Activated CD4-positive, alpha-beta T cell treated with anti-CD3 and anti-CD28 coated beads, Interleukin-2, amount 10 ng/mL, durations not matched to agents 24 days and 14 days (primary cell): ENCODE data around the gene ACE. TPM values are rescaled to one million over a fixed set of nuclear protein-coding genes. Genes with fewer than 3 reads are reported as not detected.
A peak's percentile ranks its signal among the peaks of the same experiment; 100 is the strongest.

ENCODE experiments used
- DNase-seq: peaks from one replicate; pipeline ENCODE4 v3.0.0; 2022
- H3K27ac Mint-ChIP-seq: one replicate; pipeline ENCODE4 v1.8.0; 2022; ENCODE audit warnings: mild to moderate bottlenecking, mixed read lengths
- H3K27me3 Mint-ChIP-seq: one replicate; pipeline ENCODE4 v1.8.0; 2022; ENCODE audit warnings: mixed read lengths
- H3K36me3 Mint-ChIP-seq: one replicate; pipeline ENCODE4 v1.8.0; 2022; ENCODE audit warnings: low read depth, mild to moderate bottlenecking, mixed read lengths
- H3K4me1 Mint-ChIP-seq: one replicate; pipeline ENCODE4 v1.8.0; 2021; ENCODE audit warnings: mixed read lengths
- H3K4me3 Mint-ChIP-seq: one replicate; pipeline ENCODE4 v1.8.0; 2022; ENCODE audit warnings: mild to moderate bottlenecking, moderate library complexity, mixed read lengths
- H3K9me3 Mint-ChIP-seq: one replicate; pipeline ENCODE4 v1.8.0; 2021; ENCODE audit warnings: mixed read lengths
- intact Hi-C: fragments of 100-400 bp; cut with micrococcal nuclease; formaldehyde crosslinking; loops from one replicate; pipeline ENCODE4 v1.15.1; 2023
- total RNA-seq: library from RNA; stranded (reverse); gene quantifications from 2 replicates; pipeline ENCODE4 v1.2.3, GENCODE V29; 2022

ACE gene
- total RNA-seq, 1 donor from 2014 or later: not detected

DNA sequence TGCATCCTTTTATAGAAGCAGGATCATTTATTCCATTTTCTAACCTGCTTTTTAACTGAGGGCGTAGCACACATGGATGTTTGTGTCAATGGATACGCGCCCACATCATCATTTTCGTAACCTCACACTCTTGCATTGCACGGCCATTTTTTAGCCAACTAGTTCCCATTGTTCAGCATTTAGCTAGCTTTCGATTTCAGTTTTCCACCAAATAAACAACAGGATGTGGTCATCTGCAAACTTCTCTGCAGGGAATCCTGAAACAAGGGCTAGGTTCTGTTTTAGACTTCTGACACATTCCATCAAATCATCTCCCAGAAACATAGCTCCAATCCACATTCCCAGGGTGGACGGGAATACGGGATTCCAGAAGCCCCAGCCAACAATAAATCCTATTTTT, 37.2 kb upstream of the ACE start:
- Mint-ChIP-seq H3K4me1 (peaks cover 33% of the 10 kb centered on the region), H3K27ac (peak overlapping the region; percentile 86), H3K27me3 (peaks cover 3% of the 10 kb centered on the region), H3K36me3 (peaks cover 1% of the 10 kb centered on the region), H3K9me3 (no peaks in the 10 kb centered on the region), H3K4me3 (peak overlapping the region; percentile 62)
- intact Hi-C loops: no loop called here
- DNase-seq: peak; percentile 83

DNA sequence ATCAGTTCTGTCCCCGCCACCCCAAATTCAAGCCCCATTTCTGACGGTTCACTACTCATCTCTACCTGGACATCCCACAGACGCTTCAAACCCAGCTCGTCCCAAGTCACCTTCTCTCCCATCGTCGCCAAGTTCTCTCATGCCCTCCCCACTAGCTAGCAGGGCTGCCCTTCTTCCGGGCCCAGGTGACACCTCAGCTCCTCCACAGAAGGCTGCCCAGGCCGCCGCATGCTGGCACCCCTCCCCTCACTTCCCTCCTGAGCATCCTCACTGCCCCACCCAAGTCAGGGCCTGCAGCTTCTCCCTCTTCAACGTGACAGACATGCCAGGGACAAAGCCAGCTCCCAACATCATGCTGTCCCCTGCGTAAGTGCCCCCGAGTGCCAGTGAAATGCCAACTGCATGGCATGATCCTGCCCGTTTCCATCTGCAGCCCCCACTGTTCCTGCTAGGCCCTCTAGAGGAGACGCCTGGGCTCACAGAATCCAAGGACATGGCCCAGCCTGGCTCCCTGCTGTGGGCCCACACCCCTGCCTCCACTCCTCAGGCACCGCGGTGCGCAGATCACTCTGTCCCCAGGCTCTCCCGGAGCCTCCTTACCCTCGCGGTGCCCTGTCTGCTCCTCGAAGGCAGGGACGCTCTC, 36.6 kb upstream of the ACE start:
- Mint-ChIP-seq H3K36me3 (peaks cover 1% of the 10 kb centered on the region), H3K4me1 (peaks cover 34% of the 10 kb centered on the region), H3K27ac (peak overlapping the region; percentile 86), H3K27me3 (peaks cover 8% of the 10 kb centered on the region), H3K4me3 (peak overlapping the region; percentile 62), H3K9me3 (no peaks in the 10 kb centered on the region)
- intact Hi-C loops: no loop called here
- peak; percentile 74 for DNase-seq

DNA sequence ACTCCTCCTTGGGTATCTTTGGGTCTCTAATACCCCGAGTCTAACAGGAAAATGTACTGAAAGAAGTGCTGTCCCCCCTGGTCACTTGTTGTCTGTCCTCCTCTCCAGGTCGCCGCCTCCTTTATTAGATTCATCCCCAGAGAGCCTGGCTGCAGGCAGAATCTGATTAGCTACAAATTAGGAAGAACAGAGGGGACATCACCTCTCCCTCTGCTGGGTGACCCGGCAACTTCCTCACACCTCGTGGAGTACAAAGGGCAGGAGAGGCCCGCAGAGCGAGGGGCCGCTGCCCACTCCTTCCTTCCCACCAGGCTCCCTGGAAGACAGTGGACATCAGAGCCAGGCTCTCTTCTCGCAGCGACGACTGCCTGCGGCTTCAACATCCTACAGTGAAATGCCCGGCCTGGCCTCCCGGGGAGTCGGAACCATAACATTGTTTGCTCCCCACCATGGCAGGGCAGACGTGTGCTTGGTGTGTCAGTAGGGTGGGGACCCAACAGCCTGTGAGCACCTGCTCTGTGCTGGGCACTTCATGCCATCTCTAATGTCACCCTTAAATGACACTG, 36.0 kb upstream of the ACE start:
- no peak for DNase-seq
- peaks cover 10% of the 10 kb centered on the region for H3K27me3 Mint-ChIP-seq
- H3K36me3 Mint-ChIP-seq: no peaks in the 10 kb centered on the region
- H3K9me3 Mint-ChIP-seq: no peaks in the 10 kb centered on the region
- peaks cover 32% of the 10 kb centered on the region for H3K4me1 Mint-ChIP-seq
- H3K27ac Mint-ChIP-seq: peak overlapping the region; percentile 86
- peak overlapping the region; percentile 62 for H3K4me3 Mint-ChIP-seq
- intact Hi-C loops: no loop called here

DNA sequence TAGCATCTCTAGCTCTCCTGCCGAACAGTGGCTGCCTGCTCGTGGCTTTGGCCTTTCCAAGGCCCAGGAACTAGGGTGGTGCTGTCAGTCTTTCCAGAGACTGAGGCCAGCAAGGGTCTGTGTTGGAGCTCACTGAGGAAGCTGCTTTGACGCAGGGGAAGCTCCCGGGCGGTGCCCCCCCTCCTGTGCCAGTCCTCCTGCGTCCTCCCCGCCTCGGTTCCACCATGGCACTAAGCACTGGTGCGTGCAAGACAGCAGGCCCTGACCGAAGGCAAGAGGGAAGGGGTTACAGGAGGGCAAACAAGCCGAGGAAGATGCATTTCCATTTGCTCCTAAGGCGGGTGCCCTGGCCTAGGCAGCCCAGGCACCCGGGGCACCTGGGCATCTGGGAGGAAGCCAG, 35.2 kb upstream of the ACE start:
- intact Hi-C loops: no loop called here
- Mint-ChIP-seq H3K36me3 (no peaks in the 10 kb centered on the region), H3K4me3 (no peak overlapping the region), H3K4me1 (peaks cover 32% of the 10 kb centered on the region), H3K9me3 (no peaks in the 10 kb centered on the region), H3K27ac (no peak overlapping the region), H3K27me3 (peaks cover 10% of the 10 kb centered on the region)
- DNase-seq: no peak

DNA sequence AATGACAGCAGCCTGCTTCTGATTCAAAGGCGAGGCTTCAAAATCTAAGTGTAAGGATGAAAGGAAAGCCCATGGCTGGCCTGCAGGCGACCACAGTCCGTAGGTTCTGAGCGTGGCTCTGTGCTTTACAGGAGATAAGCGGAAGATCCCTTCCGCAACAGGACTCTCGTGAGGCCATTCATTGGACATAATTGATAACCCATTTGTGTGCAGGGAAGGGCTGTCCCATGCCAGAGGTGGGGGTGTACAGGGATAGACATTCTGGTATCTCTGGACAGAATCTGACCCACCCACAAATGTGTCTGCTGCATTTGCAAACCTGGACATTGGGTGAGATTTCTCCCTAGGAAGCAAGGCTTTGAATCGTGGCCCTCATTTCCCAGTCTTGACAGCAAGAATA, 34.8 kb upstream of the ACE start:
- H3K36me3 Mint-ChIP-seq: no peaks in the 10 kb centered on the region
- no peaks in the 10 kb centered on the region for H3K9me3 Mint-ChIP-seq
- no peak for DNase-seq
- H3K27me3 Mint-ChIP-seq: peaks cover 10% of the 10 kb centered on the region
- intact Hi-C loops: no loop called here
- no peak overlapping the region for H3K4me3 Mint-ChIP-seq
- H3K27ac Mint-ChIP-seq: no peak overlapping the region
- H3K4me1 Mint-ChIP-seq: peaks cover 31% of the 10 kb centered on the region

DNA sequence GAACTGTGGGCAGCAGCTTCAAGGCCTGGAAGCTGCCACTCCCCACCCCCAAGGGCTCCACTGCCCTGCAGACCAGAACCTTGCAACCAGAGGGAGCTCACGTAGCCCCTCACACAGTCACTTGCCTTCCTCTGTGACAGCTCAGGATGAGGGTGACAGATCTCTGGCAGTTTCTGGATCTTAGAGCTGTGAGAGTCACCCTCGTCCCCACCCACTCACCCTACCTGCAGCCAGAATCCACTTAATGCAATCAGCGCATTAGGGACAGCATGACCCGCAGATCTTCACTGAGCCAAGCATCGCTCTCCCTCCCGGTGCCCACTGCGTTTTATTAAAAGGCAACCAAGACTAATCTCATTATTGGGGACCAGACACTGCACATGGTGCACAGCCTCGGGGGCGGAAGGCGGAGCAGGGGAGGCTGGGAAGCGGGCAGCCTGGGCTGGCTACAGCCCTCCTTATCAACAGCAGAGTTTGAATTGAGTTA, 34.3 kb upstream of the ACE start:
- intact Hi-C loops: no loop called here
- Mint-ChIP-seq H3K27ac (no peak overlapping the region), H3K4me1 (peaks cover 37% of the 10 kb centered on the region), H3K4me3 (no peak overlapping the region), H3K36me3 (no peaks in the 10 kb centered on the region), H3K9me3 (no peaks in the 10 kb centered on the region), H3K27me3 (peaks cover 10% of the 10 kb centered on the region)
- no peak for DNase-seq

DNA sequence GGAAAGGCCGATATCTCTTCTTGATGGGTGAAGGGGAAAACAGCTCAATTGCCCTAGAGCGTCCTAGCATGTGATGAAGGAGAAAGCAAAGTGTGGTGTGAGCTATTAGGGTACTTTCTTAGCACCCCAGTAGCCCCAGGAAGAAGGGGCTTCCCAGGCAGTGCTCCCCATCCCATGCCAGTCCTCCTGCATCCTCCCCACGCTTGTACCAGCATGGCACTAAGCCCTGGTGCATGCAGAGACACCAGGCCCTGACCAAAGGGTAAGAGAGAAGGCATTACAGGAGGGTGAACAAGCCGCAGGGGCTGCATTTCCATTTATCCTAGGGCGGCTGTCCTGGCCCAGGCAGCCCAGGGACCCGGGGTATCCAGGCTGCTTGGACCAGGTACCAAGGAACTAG, 33.8 kb upstream of the ACE start:
- no peak for DNase-seq

DNA sequence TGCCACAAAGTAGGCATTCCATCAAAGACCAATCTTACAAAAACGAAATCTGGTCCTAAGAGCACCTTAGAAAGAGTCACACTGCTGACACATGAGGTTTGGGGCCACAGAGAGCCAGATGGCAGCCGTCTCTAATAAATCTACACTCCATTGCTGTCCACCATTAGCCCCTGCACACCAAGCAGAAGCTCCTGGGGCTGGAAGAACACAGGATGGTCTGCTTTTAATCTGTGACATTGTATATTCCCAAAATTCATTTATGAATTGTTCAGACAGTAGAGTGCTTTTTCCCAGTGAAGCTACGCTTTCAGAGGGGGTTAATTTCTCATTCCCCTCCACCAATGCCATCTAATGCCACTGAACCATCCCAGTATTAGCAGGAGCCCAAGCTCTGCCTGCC, 32.4 kb upstream of the ACE start:
- DNase-seq: no peak
- Mint-ChIP-seq H3K36me3 (no peaks in the 10 kb centered on the region), H3K9me3 (no peaks in the 10 kb centered on the region), H3K27me3 (peaks cover 13% of the 10 kb centered on the region), H3K27ac (no peak overlapping the region), H3K4me1 (peaks cover 35% of the 10 kb centered on the region), H3K4me3 (no peak overlapping the region)
- intact Hi-C loops: no loop called here

More for the DNA sequence above, 33.8 kb upstream of the ACE start:
- H3K27ac Mint-ChIP-seq: no peak overlapping the region
- no peaks in the 10 kb centered on the region for H3K9me3 Mint-ChIP-seq
- H3K4me3 Mint-ChIP-seq: no peak overlapping the region
- intact Hi-C loops: no loop called here
- peaks cover 10% of the 10 kb centered on the region for H3K27me3 Mint-ChIP-seq
- no peaks in the 10 kb centered on the region for H3K36me3 Mint-ChIP-seq
- H3K4me1 Mint-ChIP-seq: peaks cover 36% of the 10 kb centered on the region

DNA sequence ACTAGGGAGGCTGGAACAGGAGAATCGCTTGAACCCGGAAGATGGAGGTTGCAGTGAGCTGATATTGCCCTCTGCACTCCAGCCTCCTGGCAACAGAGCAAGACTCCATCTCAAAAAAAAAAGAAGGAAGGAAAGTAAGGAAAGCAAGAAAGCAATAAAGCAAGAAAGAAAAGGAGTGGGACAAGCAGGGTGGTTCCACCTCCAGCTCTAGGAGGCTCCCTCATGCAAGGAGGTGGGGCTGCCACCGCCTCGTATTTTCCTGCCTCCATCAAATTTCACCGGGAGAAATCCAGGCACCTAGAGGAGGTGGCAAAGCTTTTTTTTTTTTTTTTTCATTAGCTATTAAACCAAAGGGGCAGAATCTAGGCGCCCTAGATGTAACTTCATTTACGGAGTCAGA, 31.8 kb upstream of the ACE start:
- intact Hi-C loops: loop anchor here (5.0 kb wide), 2 partner anchors 107 to 177 kb away; partner anchors contain the start of genes DCAF7 and MAP3K3
- peaks cover 15% of the 10 kb centered on the region for H3K27me3 Mint-ChIP-seq
- H3K36me3 Mint-ChIP-seq: no peaks in the 10 kb centered on the region
- DNase-seq: no peak
- H3K9me3 Mint-ChIP-seq: no peaks in the 10 kb centered on the region
- H3K4me3 Mint-ChIP-seq: peak overlapping the region; percentile 70
- H3K27ac Mint-ChIP-seq: peak overlapping the region; percentile 59
- H3K4me1 Mint-ChIP-seq: peaks cover 31% of the 10 kb centered on the region

DNA sequence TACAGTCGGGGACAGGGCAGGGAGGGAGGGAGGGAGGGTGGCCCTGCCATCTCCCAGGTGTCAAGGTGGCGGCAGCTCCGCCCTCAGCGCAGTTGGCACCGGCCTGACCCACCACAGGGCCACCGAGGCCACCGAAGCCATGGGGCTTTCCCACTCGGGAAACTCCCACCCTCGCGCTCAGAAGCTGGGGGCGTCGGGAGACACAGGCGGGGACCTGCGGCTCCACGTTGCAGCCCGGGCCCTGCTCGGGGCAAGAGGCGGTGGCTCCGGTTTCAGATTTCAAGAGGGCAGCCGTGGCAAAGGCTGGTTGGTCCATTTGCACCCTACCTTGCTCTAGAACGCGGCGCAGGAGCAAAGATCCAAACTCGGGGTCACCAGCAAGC, 31.3 kb upstream of the ACE start:
- H3K36me3 Mint-ChIP-seq: no peaks in the 10 kb centered on the region
- intact Hi-C loops: loop anchor here (5.0 kb wide), 2 partner anchors 107 to 177 kb away; partner anchors contain the start of genes DCAF7 and MAP3K3
- H3K27ac Mint-ChIP-seq: peak overlapping the region; percentile 59
- H3K9me3 Mint-ChIP-seq: no peaks in the 10 kb centered on the region
- peaks cover 16% of the 10 kb centered on the region for H3K27me3 Mint-ChIP-seq
- DNase-seq: peak; percentile 81
- H3K4me1 Mint-ChIP-seq: peaks cover 30% of the 10 kb centered on the region
- H3K4me3 Mint-ChIP-seq: peak overlapping the region; percentile 70

DNA sequence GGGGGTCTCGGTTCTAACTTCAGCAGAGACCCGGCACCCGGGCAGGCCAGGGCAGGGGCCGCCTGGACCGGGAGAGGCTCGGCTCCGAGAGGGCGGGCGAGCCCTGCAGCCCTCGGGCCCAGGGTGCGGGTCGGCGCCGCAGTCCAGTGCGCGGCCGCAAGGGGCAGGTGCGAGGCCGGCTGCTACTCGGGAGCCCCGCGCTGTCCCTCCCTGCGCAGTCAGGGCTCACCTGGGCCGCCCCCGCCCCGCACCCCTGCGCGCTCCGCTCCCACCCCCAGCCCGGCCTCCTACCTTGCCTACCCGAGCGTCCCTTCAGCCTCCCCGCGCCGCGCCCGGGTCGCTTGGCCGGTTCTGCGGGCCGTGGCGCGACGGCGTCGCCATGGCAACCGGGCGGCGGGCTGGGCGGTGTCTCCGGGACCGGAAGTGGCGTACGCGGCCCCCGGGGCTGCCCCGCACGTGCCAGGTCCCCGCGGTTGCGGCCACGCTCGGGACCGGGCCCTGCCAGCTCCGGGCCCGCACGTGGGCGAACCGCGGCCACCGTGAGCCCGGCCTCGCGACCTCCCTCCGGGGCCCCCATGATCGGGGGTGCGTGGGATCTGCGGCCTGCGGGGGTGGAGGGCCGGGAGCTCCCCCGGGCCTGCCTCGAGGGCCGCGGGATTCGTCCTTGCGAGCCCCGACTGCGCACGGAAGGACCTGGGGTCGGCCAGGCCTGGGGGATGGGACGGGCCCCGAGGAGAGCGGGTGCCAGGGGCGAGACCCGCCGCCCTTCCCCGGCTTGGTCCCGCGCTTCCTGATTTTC, 30.7 kb upstream of the ACE start, which contains the start of gene CYB561:
Gene CYB561, minus strand, starts transcription at position 353 of the 799 bp plus-strand sequence. CDS start 8,759 bp downstream, outside the sequence.
- Mint-ChIP-seq H3K27ac (peak within 1 kb of the TSS; percentile 59), H3K36me3 (no peaks in the 10 kb centered on the region), H3K9me3 (no peaks in the 10 kb centered on the region), H3K4me1 (peaks cover 25% of the 10 kb centered on the region), H3K27me3 (peaks cover 16% of the 10 kb centered on the region), H3K4me3 (peak within 1 kb of the TSS; percentile 70)
- intact Hi-C loops: loop anchor here (5.0 kb wide), 2 partner anchors 106 to 176 kb away; partner anchors contain the start of genes DCAF7 and MAP3K3
- peak; percentile 92 for DNase-seq

DNA sequence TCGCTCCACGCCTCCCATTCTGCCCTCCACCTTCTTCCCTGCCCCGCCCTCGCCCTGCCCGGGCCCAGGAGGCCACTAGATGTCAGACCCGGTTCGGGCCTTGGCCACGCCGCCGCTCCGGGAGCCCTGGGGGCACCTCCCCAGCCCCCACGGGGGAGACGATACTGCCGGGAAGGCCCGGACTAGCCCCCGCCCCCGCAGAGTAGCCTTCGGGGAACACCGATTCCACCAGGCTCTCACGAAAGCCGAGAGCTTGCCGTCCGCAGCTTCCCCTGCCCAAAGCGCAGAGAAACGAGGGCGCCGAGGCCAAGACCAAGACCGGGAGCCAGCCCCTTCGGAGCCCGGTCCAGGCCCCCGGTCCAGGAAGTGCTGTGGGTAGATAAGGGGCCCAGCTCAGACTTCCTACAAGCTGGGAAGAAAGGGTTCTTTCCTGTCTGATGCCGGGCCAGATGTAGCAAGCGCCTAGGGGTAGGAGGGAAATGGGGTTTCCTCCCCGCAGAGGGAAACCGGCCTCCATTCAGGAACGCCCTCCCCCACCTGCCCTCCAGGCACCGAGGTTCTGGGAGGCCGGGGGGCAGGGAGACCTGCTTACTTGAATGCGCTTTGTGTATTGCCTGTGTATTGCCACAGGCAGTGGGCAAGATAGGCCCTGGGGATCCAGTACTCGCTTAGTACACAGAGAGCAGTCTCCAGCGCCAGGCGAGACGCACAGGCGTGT, 29.9 kb upstream of the ACE start:
- peak overlapping the region; percentile 52 for H3K4me3 Mint-ChIP-seq
- H3K36me3 Mint-ChIP-seq: no peaks in the 10 kb centered on the region
- H3K4me1 Mint-ChIP-seq: peaks cover 24% of the 10 kb centered on the region
- peaks cover 22% of the 10 kb centered on the region for H3K27me3 Mint-ChIP-seq
- DNase-seq: peak; percentile 78
- intact Hi-C loops: loop anchor here (5.0 kb wide), 2 partner anchors 105 to 175 kb away; partner anchors contain the start of genes DCAF7 and MAP3K3
- H3K9me3 Mint-ChIP-seq: no peaks in the 10 kb centered on the region
- H3K27ac Mint-ChIP-seq: peak overlapping the region; percentile 45

DNA sequence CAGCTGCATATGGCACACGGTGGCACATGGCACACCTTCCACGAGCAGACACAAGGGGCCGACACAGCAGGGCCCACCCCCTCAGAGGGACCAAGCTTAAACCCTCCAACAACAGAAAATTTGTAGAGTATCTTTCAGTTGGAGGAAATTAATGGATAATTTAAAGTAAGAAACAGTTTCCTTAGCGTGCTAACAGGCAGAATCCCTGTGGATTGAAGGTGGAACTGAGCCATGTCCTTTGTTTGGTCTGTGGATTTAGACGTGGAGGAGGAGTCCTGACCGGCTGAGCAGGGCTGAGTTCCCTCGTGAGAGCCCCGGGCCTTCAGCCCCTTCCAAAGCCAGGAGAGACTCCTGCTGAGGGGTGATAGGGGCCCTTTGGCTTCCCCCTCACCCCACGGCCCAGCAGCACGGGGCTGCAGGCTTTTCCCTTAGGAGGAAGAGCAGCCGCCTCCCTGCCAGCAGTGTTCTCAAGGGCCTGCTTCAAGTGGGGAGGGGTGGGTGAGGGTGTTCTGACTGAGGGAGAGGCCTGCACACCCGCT, 29.3 kb upstream of the ACE start:
- intact Hi-C loops: loop anchor here (5.0 kb wide), 2 partner anchors 105 to 175 kb away; partner anchors contain the start of genes DCAF7 and MAP3K3
- no peak for DNase-seq
- peaks cover 21% of the 10 kb centered on the region for H3K4me1 Mint-ChIP-seq
- no peaks in the 10 kb centered on the region for H3K9me3 Mint-ChIP-seq
- no peaks in the 10 kb centered on the region for H3K36me3 Mint-ChIP-seq
- H3K27ac Mint-ChIP-seq: no peak overlapping the region
- peaks cover 24% of the 10 kb centered on the region for H3K27me3 Mint-ChIP-seq
- peak overlapping the region; percentile 52 for H3K4me3 Mint-ChIP-seq
